ENCODE results near the gene TUBB1.

TUBB1 gene

GRCh38 chr20:59033093-59033492 is 13.9 kb downstream of the TUBB1 start:
- Histone ChIP-seq H3K56ac (ENCODE audit: low read length) (no peak overlapping the region), H3K18ac (ENCODE audit: low read length) (no peak overlapping the region), H3K27ac (ENCODE audit: low read depth, low read length) (no peak overlapping the region), H3K23ac (ENCODE audit: low read length) (no peak overlapping the region), H3K4ac (ENCODE audit: low read depth, low read length) (no peak overlapping the region), H3K4me3 (ENCODE audit: low read length) (no peak overlapping the region), H3K79me2 (ENCODE audit: control insufficient read depth, insufficient read depth, low read length) (peaks cover 13% of the 10 kb centered on the region), H3K27me3 (ENCODE audit: insufficient read depth, low read length, poor library complexity) (no peaks in the 10 kb centered on the region), H2BK5ac (ENCODE audit: low read length) (no peak overlapping the region), H2AK5ac (ENCODE audit: low read length) (no peak overlapping the region), H3K4me1 (ENCODE audit: control insufficient read depth, low read depth, low read length) (peaks cover 3% of the 10 kb centered on the region), H2BK15ac (replicated peaks; ENCODE audit: low read depth) (no peak overlapping the region), H3K79me1 (ENCODE audit: low read length) (peaks cover 10% of the 10 kb centered on the region), H4K8ac (ENCODE audit: low read depth, low read length) (no peak overlapping the region), H4K5ac (ENCODE audit: low read length) (no peak overlapping the region), H3K9ac (ENCODE audit: low read length) (no peak overlapping the region), H2BK120ac (ENCODE audit: low read depth, low read length) (no peak overlapping the region), H3K4me2 (ENCODE audit: low read length) (no peak overlapping the region), H3K36me3 (ENCODE audit: control insufficient read depth, insufficient read depth, low read length) (peaks cover 6% of the 10 kb centered on the region)
- no peak for DNase-seq
- WGBS (ENCODE audit: extremely low coverage, insufficient coverage, low lambda C conversion rate): no CpG with 5 or more reads among the region's 1 CpG

DNA sequence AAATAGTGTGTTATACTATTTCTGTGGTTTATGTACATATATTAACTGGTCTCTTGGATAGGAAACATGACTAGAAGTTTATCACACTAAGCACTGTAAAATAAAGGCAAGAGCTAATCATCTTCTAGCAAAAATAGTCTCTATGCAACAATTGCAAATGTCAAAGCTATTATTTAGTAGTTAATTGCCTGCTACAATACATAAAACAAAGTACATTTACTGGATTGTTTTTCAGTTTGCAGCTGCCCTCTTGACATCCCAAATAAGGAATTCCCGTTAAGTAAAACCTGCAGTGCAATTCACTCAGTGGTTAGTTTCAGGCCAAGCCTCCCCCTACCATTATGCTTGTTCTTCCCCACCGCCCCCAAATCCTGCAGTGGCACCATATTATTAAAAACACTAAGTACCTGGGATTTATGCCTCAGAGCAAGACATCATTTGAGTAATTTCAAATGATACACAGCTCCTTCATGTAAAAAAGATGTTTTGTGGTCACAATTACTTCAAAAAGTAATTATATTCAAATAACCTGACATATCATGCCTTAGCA is 14.5 kb downstream of the TUBB1 start:
- H3K4me1 ChIP-seq (ENCODE audit: control insufficient read depth, low read depth, low read length): peaks cover 3% of the 10 kb centered on the region
- peaks cover 6% of the 10 kb centered on the region for H3K36me3 ChIP-seq (ENCODE audit: control insufficient read depth, insufficient read depth, low read length)
- DNase-seq: no peak
- no peak overlapping the region for H4K8ac ChIP-seq (ENCODE audit: low read depth, low read length)
- H3K27ac ChIP-seq (ENCODE audit: low read depth, low read length): no peak overlapping the region
- no peak overlapping the region for H3K4me2 ChIP-seq (ENCODE audit: low read length)
- H3K4ac ChIP-seq (ENCODE audit: low read depth, low read length): no peak overlapping the region
- H3K27me3 ChIP-seq (ENCODE audit: insufficient read depth, low read length, poor library complexity): no peaks in the 10 kb centered on the region
- no peak overlapping the region for H2BK120ac ChIP-seq (ENCODE audit: low read depth, low read length)
- H3K18ac ChIP-seq (ENCODE audit: low read length): no peak overlapping the region
- no peak overlapping the region for H3K23ac ChIP-seq (ENCODE audit: low read length)
- no peak overlapping the region for H2BK15ac ChIP-seq (replicated peaks; ENCODE audit: low read depth)
- H3K56ac ChIP-seq (ENCODE audit: low read length): no peak overlapping the region
- H2BK5ac ChIP-seq (ENCODE audit: low read length): no peak overlapping the region
- H3K4me3 ChIP-seq (ENCODE audit: low read length): no peak overlapping the region
- no peak overlapping the region for H3K9ac ChIP-seq (ENCODE audit: low read length)
- peaks cover 10% of the 10 kb centered on the region for H3K79me1 ChIP-seq (ENCODE audit: low read length)
- WGBS (ENCODE audit: extremely low coverage, insufficient coverage, low lambda C conversion rate): no CpG with 5 or more reads among the region's 2 CpGs
- peaks cover 13% of the 10 kb centered on the region for H3K79me2 ChIP-seq (ENCODE audit: control insufficient read depth, insufficient read depth, low read length)
- no peak overlapping the region for H4K5ac ChIP-seq (ENCODE audit: low read length)
- no peak overlapping the region for H2AK5ac ChIP-seq (ENCODE audit: low read length)

DNA sequence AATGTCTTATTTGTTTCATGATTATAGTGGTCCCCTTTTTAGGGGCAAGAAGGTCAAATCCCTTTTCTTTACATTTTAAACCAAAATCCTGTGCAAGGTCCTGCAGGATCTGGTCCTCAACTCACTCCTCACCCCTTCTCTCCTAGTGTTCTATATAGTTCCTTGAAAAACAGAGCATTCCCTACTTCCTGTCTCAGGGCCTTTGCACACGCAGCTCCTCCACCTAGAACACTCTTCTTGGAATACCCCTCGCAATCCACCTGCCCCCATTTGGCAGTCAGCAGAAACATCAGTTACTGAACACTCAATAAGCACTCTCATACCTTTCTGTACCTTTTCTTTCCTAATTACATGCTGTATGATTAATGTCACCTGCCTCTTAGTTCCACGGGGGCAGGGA is 16.2 kb downstream of the TUBB1 start:
- H4K8ac ChIP-seq (ENCODE audit: low read depth, low read length): no peak overlapping the region
- no peak overlapping the region for H3K4me3 ChIP-seq (ENCODE audit: low read length)
- no peak overlapping the region for H3K4ac ChIP-seq (ENCODE audit: low read depth, low read length)
- no peak overlapping the region for H4K5ac ChIP-seq (ENCODE audit: low read length)
- no peak for DNase-seq
- peaks cover 21% of the 10 kb centered on the region for H3K79me2 ChIP-seq (ENCODE audit: control insufficient read depth, insufficient read depth, low read length)
- no peak overlapping the region for H3K56ac ChIP-seq (ENCODE audit: low read length)
- H2BK120ac ChIP-seq (ENCODE audit: low read depth, low read length): no peak overlapping the region
- H2BK15ac ChIP-seq (replicated peaks; ENCODE audit: low read depth): no peak overlapping the region
- H3K27ac ChIP-seq (ENCODE audit: low read depth, low read length): no peak overlapping the region
- no peak overlapping the region for H2AK5ac ChIP-seq (ENCODE audit: low read length)
- no peaks in the 10 kb centered on the region for H3K27me3 ChIP-seq (ENCODE audit: insufficient read depth, low read length, poor library complexity)
- no peak overlapping the region for H3K9ac ChIP-seq (ENCODE audit: low read length)
- no peak overlapping the region for H2BK5ac ChIP-seq (ENCODE audit: low read length)
- no peak overlapping the region for H3K23ac ChIP-seq (ENCODE audit: low read length)
- H3K36me3 ChIP-seq (ENCODE audit: control insufficient read depth, insufficient read depth, low read length): peaks cover 4% of the 10 kb centered on the region
- H3K79me1 ChIP-seq (ENCODE audit: low read length): peaks cover 11% of the 10 kb centered on the region
- H3K4me2 ChIP-seq (ENCODE audit: low read length): no peak overlapping the region
- no CpG with 5 or more reads among the region's 3 CpGs for whole genome bisulfite sequencing (ENCODE audit: extremely low coverage, insufficient coverage, low lambda C conversion rate)
- peaks cover 3% of the 10 kb centered on the region for H3K4me1 ChIP-seq (ENCODE audit: control insufficient read depth, low read depth, low read length)
- no peak overlapping the region for H3K18ac ChIP-seq (ENCODE audit: low read length)

DNA sequence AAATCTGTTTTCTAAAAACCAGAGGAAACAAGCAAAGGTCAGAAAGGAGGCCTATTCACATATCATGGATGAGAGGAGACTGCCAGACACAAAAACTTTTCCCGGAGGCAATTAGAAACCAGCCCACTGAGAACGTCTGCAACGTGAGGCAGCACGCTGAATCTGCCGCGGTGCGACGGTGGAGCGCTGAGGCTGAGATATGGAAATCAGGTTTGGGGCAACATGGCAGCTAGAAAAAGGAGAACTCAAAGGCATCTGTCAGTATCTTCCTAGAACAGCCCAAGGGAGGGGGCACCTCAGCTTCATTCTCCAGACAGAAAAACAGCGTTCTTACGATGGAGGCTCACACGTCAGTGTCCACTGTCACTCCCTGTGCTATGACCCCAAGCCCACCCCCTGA is 18.2 kb downstream of the TUBB1 start:
- no peak overlapping the region for H3K27ac ChIP-seq (ENCODE audit: low read depth, low read length)

DNA sequence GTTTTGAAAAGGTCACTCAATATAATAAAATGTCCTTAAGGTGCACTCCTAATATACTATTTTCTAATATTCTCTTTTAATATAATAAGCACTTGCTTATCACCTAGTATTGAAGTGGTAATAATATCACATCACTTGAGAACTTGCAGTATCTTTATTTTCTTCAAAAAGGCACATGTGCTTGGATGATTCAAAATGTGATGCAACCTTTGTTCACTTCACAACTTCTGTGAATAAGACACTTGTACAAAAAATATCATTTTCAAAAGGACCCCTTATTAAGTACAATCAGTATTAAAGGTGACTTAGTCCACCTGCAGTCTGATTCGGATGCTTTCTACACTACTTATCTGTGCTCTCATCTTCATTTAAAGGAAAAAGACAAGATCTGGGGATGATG is 20.0 kb downstream of the TUBB1 start:
- peaks cover 4% of the 10 kb centered on the region for H3K36me3 ChIP-seq (ENCODE audit: control insufficient read depth, insufficient read depth, low read length)
- H3K79me1 ChIP-seq (ENCODE audit: low read length): peaks cover 6% of the 10 kb centered on the region
- H3K56ac ChIP-seq (ENCODE audit: low read length): no peak overlapping the region
- no peak overlapping the region for H3K4me2 ChIP-seq (ENCODE audit: low read length)
- H3K23ac ChIP-seq (ENCODE audit: low read length): no peak overlapping the region
- H3K4me1 ChIP-seq (ENCODE audit: control insufficient read depth, low read depth, low read length): peaks cover 5% of the 10 kb centered on the region
- no peak for DNase-seq
- no peak overlapping the region for H2BK5ac ChIP-seq (ENCODE audit: low read length)
- WGBS (ENCODE audit: extremely low coverage, insufficient coverage, low lambda C conversion rate): no CpG with 5 or more reads among the region's 1 CpG
- H3K18ac ChIP-seq (ENCODE audit: low read length): no peak overlapping the region
- peaks cover 23% of the 10 kb centered on the region for H3K79me2 ChIP-seq (ENCODE audit: control insufficient read depth, insufficient read depth, low read length)
- no peak overlapping the region for H4K5ac ChIP-seq (ENCODE audit: low read length)
- H3K9ac ChIP-seq (ENCODE audit: low read length): no peak overlapping the region
- H3K27me3 ChIP-seq (ENCODE audit: insufficient read depth, low read length, poor library complexity): no peaks in the 10 kb centered on the region
- H3K4me3 ChIP-seq (ENCODE audit: low read length): no peak overlapping the region
- no peak overlapping the region for H2BK120ac ChIP-seq (ENCODE audit: low read depth, low read length)
- no peak overlapping the region for H2BK15ac ChIP-seq (replicated peaks; ENCODE audit: low read depth)
- no peak overlapping the region for H4K8ac ChIP-seq (ENCODE audit: low read depth, low read length)
- H2AK5ac ChIP-seq (ENCODE audit: low read length): no peak overlapping the region
- H3K27ac ChIP-seq (ENCODE audit: low read depth, low read length): no peak overlapping the region
- no peak overlapping the region for H3K4ac ChIP-seq (ENCODE audit: low read depth, low read length)

More for the DNA sequence above, 18.2 kb downstream of the TUBB1 start:
- no CpG with 5 or more reads among the region's 12 CpGs for WGBS (ENCODE audit: extremely low coverage, insufficient coverage, low lambda C conversion rate)
- DNase-seq: no peak
- Histone ChIP-seq H2BK5ac (ENCODE audit: low read length) (no peak overlapping the region), H3K23ac (ENCODE audit: low read length) (no peak overlapping the region), H3K4me1 (ENCODE audit: control insufficient read depth, low read depth, low read length) (no peaks in the 10 kb centered on the region), H3K79me2 (ENCODE audit: control insufficient read depth, insufficient read depth, low read length) (peaks cover 23% of the 10 kb centered on the region), H4K5ac (ENCODE audit: low read length) (no peak overlapping the region), H3K79me1 (ENCODE audit: low read length) (peaks cover 6% of the 10 kb centered on the region), H4K8ac (ENCODE audit: low read depth, low read length) (no peak overlapping the region), H3K4me2 (ENCODE audit: low read length) (no peak overlapping the region), H3K27me3 (ENCODE audit: insufficient read depth, low read length, poor library complexity) (no peaks in the 10 kb centered on the region), H3K4me3 (ENCODE audit: low read length) (no peak overlapping the region), H2BK120ac (ENCODE audit: low read depth, low read length) (no peak overlapping the region), H3K4ac (ENCODE audit: low read depth, low read length) (no peak overlapping the region), H3K18ac (ENCODE audit: low read length) (no peak overlapping the region), H2BK15ac (replicated peaks; ENCODE audit: low read depth) (no peak overlapping the region), H3K56ac (ENCODE audit: low read length) (no peak overlapping the region), H3K9ac (ENCODE audit: low read length) (no peak overlapping the region), H3K36me3 (ENCODE audit: control insufficient read depth, insufficient read depth, low read length) (peaks cover 4% of the 10 kb centered on the region), H2AK5ac (ENCODE audit: low read length) (no peak overlapping the region)

DNA sequence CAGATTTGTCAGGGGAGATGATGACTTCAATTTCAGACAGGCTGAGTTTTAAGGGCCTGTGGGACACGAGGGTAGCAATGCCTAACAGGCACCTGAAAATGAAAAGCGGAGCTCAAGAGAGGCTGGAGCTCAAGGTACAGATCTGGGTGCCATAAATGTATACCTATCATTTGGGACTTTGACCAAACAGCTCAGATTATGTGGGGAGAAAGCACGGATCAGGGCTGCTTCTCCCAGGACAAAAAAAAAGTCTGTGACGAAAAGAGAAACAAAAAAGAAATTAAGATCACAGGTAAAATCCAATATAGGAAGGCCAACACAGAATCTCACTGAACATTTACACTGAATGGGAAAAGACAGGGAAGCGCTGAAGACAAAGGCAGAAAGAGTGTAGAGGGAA is 21.4 kb downstream of the TUBB1 start:
- no peak overlapping the region for H3K4ac ChIP-seq (ENCODE audit: low read depth, low read length)
- no peak for DNase-seq
- no peak overlapping the region for H4K8ac ChIP-seq (ENCODE audit: low read depth, low read length)
- no peak overlapping the region for H2BK120ac ChIP-seq (ENCODE audit: low read depth, low read length)
- no peak overlapping the region for H3K4me3 ChIP-seq (ENCODE audit: low read length)
- no peak overlapping the region for H2BK15ac ChIP-seq (replicated peaks; ENCODE audit: low read depth)
- H2AK5ac ChIP-seq (ENCODE audit: low read length): no peak overlapping the region
- H3K56ac ChIP-seq (ENCODE audit: low read length): peak overlapping the region; percentile 52
- no CpG with 5 or more reads among the region's 5 CpGs for WGBS (ENCODE audit: extremely low coverage, insufficient coverage, low lambda C conversion rate)
- H3K23ac ChIP-seq (ENCODE audit: low read length): no peak overlapping the region
- H3K4me1 ChIP-seq (ENCODE audit: control insufficient read depth, low read depth, low read length): peaks cover 5% of the 10 kb centered on the region
- H3K79me2 ChIP-seq (ENCODE audit: control insufficient read depth, insufficient read depth, low read length): peaks cover 23% of the 10 kb centered on the region
- H3K79me1 ChIP-seq (ENCODE audit: low read length): peaks cover 6% of the 10 kb centered on the region
- peak overlapping the region; percentile 33 for H3K9ac ChIP-seq (ENCODE audit: low read length)
- no peak overlapping the region for H2BK5ac ChIP-seq (ENCODE audit: low read length)
- no peak overlapping the region for H3K18ac ChIP-seq (ENCODE audit: low read length)
- H3K27me3 ChIP-seq (ENCODE audit: insufficient read depth, low read length, poor library complexity): no peaks in the 10 kb centered on the region
- no peak overlapping the region for H4K5ac ChIP-seq (ENCODE audit: low read length)
- H3K4me2 ChIP-seq (ENCODE audit: low read length): no peak overlapping the region
- peaks cover 4% of the 10 kb centered on the region for H3K36me3 ChIP-seq (ENCODE audit: control insufficient read depth, insufficient read depth, low read length)
- H3K27ac ChIP-seq (ENCODE audit: low read depth, low read length): no peak overlapping the region
